B cell (primary cell): ENCODE measurements around the gene PWWP2B. TPM values are rescaled to one million over a fixed set of nuclear protein-coding genes. Genes with fewer than 3 reads are reported as not detected.
A peak's percentile ranks its signal among the peaks of the same experiment; 100 is the strongest.

Source experiments
- ATAC-seq: fragments of 200-7000 bp; cut with Tn5 transposase; one replicate; pipeline ENCODE4 v1.10.0; 2021; ENCODE audit warnings: low read depth, mild to moderate bottlenecking, moderate number of reproducible peaks, moderate library complexity
- CTCF ChIA-PET: fragments of 350-600 bp; sonication (Branson Sonifier 250); formaldehyde crosslinking; loops from one replicate; lab custom pipeline; 2021; ENCODE audit warnings: antibody characterized with exemption, inconsistent platforms; lab: Charles Lee
- POLR2A ChIA-PET: fragments of 350-600 bp; sonication (Branson Sonifier 250); formaldehyde crosslinking; loops from one replicate; lab custom pipeline; 2021; ENCODE audit warnings: antibody characterized with exemption; lab: Charles Lee
- DNase-seq: peaks from one replicate; pipeline ENCODE4 v3.0.0; 2013
- H2AFZ ChIP-seq: 2 replicates; pipeline ENCODE4 v1.6.1; 2012; ENCODE audit warnings: mild to moderate bottlenecking, low read depth, low read length; ENCODE audit not compliant: insufficient read depth, poor library complexity, severe bottlenecking
- H3K27ac ChIP-seq, 2 donors: 1 replicate in 1 of 2; 2 replicates in 1 of 2; pipeline ENCODE4 v1.5.1; 2012 to 2013; ENCODE audit warnings: low read length in 2 of 2, mild to moderate bottlenecking in 2 of 2, moderate library complexity in 1 of 2
- H3K27me3 ChIP-seq, 4 experiments: fragments of 200-600 bp in 1 of 4; sonication (generic) in 1 of 4; replicated peaks in 1 of 4; 1 replicate in 2 of 4; 2 replicates in 2 of 4; pipeline versions ENCODE4 v1.6.1 to v1.7.0; 2013 to 2016; ENCODE audit warnings: low read length in 3 of 4, mild to moderate bottlenecking in 2 of 4, mixed read lengths in 1 of 4, moderate library complexity in 1 of 4; ENCODE audit not compliant: insufficient read depth in 4 of 4, control insufficient read depth in 3 of 4; ENCODE audit errors: control extremely low read depth in 1 of 4
- H3K36me3 ChIP-seq, 2 experiments: replicated peaks in 1 of 2; 1 replicate in 1 of 2; 2 replicates in 1 of 2; pipeline versions ENCODE4 v1.6.1 to v1.7.1; 2013; ENCODE audit warnings: low read length in 1 of 2; ENCODE audit not compliant: insufficient read depth in 2 of 2, control insufficient read depth in 1 of 2; ENCODE audit errors: control extremely low read depth in 1 of 2, extremely low read depth in 1 of 2
- H3K4me1 ChIP-seq, 2 donors: fragments of 200-600 bp in 1 of 2; sonication (generic) in 1 of 2; 1 replicate in 1 of 2; 2 replicates in 1 of 2; pipeline versions ENCODE4 v1.5.1 to v1.6.1; 2013 to 2017; ENCODE audit warnings: low read length in 2 of 2; ENCODE audit not compliant: control insufficient read depth in 2 of 2, insufficient read depth in 2 of 2
- H3K4me2 ChIP-seq: replicated peaks from 2 replicates; pipeline ENCODE3; 2012; ENCODE audit warnings: mild to moderate bottlenecking, low read depth, low read length; ENCODE audit not compliant: poor library complexity, severe bottlenecking
- H3K4me3 ChIP-seq, 5 experiments: fragments of 200-600 bp in 1 of 5; sonication (generic) in 1 of 5; 1 replicate in 3 of 5; 2 replicates in 2 of 5; pipeline versions ENCODE4 v1.5.1 to v1.7.0; 2011 to 2016; ENCODE audit warnings: low read length in 4 of 5, mild to moderate bottlenecking in 4 of 5, low read depth in 2 of 5, control low read depth in 1 of 5, moderate library complexity in 1 of 5; ENCODE audit not compliant: insufficient read depth in 1 of 5; ENCODE audit errors: control extremely low read depth in 1 of 5, extremely low read depth in 1 of 5
- H3K79me2 ChIP-seq: fragments of 200-600 bp; sonication (generic); one replicate; pipeline ENCODE4 v1.6.0; 2016; ENCODE audit warnings: low read length; ENCODE audit not compliant: control insufficient read depth, insufficient read depth
- H3K9ac ChIP-seq: fragments of 200-600 bp; sonication (generic); 2 replicates; pipeline ENCODE4 v1.6.1; 2017; ENCODE audit warnings: mild to moderate bottlenecking, low read length, moderate library complexity
- H3K9me3 ChIP-seq, 3 donors: one replicate each; pipeline versions ENCODE4 v1.6.1 to v1.7.1; 2013; ENCODE audit warnings: low read length in 2 of 3; ENCODE audit not compliant: control insufficient read depth in 2 of 3, insufficient read depth in 1 of 3; ENCODE audit errors: control extremely low read depth in 1 of 3
- H4K20me1 ChIP-seq: 2 replicates; pipeline ENCODE4 v1.6.0; 2012; ENCODE audit warnings: mild to moderate bottlenecking, low read length; ENCODE audit not compliant: insufficient read depth, control insufficient read depth, poor library complexity, severe bottlenecking
- H3K27ac Mint-ChIP-seq: one replicate; pipeline ENCODE4 v1.8.0; 2021; ENCODE audit warnings: mixed read lengths
- H3K27me3 Mint-ChIP-seq: one replicate; pipeline ENCODE4 v1.8.0; 2021; ENCODE audit warnings: mixed read lengths
- H3K4me1 Mint-ChIP-seq: one replicate; pipeline ENCODE4 v1.8.0; 2021; ENCODE audit warnings: mixed read lengths
- H3K4me3 Mint-ChIP-seq: one replicate; pipeline ENCODE4 v1.8.0; 2021; ENCODE audit warnings: mixed read lengths
- H3K9me3 Mint-ChIP-seq: one replicate; pipeline ENCODE4 v1.8.0; 2022; ENCODE audit warnings: mixed read lengths; ENCODE audit not compliant: insufficient read depth
- EZH2 ChIP-seq: IDR thresholded peaks from 2 replicates; pipeline ENCODE4 v1.6.1; 2012; ENCODE audit warnings: borderline replicate concordance, low read depth, mild to moderate bottlenecking, moderate library complexity, low read length; ENCODE audit not compliant: insufficient read depth, poor library complexity, severe bottlenecking
- WGBS: methylation state at CpG from one replicate; pipeline ENCODE4 v1.1.5; 2013; ENCODE audit warnings: missing lambda C conversion rate; ENCODE audit not compliant: insufficient coverage; 5-methylcytosine and 5-hydroxymethylcytosine counted together
- intact Hi-C: fragments of 100-400 bp; cut with micrococcal nuclease; formaldehyde crosslinking; loops from one replicate; pipeline ENCODE4 v1.10.0; 2022
- polyA plus RNA-seq: library from polyadenylated mRNA; depleted of rRNA; stranded (reverse); fragments of >200 nt; gene quantifications from 2 replicates; pipeline ENCODE4 v1.2.3, GENCODE V29; 2012
- total RNA-seq, 2 donors: library from RNA; stranded (reverse); fragments of 120-200 nt in 1 of 2; gene quantifications; 1 replicate in 1 of 2; 2 replicates in 1 of 2; pipeline versions ENCODE4 v1.2.3 to v1.2.4, GENCODE V29; 2013 to 2022
- TF ChIP-seq, protein P1 (sequence below): fragments of 200-600 bp; IDR thresholded peaks from one replicate; pipeline ENCODE4 v1.8.0; 2022; ENCODE audit warnings: antibody characterized with exemption, mild to moderate bottlenecking

The PWWP2B gene
- total and polyA plus RNA-seq, 2 donors (not counting 1 experiment from before 2014, with no cell fraction given): 13.6 to 34.4 TPM

DNA sequence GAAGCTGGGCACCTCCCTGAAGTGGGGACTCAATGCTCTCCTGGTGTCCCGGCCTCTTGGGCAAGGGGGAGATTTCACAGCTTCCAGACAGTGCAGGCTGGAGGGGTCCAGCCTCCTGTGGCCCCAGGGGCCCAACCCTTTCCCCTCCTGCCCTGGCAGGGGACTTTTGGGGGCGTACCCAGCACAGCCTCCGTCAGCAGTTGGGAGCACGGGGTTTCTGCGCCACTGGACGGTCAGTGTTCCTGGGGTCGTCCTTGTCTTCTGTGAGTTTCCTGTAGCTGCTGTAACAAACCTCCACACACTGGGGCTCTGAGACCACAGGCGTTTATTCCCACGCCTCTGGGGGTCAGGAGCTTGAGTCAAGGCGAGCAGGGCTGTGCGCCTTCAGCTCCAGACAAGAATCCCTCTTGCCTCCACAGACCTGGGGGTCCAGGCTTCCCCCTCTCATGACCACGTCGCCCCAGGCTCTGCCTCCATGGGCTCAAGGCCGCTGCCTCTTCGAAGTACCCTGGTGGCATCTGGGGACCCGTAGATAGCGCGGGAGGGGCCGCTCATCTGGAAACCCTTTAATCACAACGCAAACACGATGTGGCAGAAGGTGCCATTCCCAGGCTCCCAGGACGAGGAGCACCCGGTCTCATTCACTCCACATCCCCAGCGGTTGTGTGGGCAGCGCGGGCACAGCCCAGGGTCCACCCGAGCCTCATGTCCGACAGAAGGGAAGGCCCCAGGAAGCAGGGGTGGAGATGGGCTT, 14.0 kb downstream of the PWWP2B start:
- no peak overlapping the region for H3K4me3 ChIP-seq
- peak overlapping the region; percentile 41 for H3K4me2 ChIP-seq
- no peak overlapping the region for H2AFZ ChIP-seq
- H3K79me2 ChIP-seq: peaks cover 91% of the 10 kb centered on the region
- ATAC-seq (no peak), DNase-seq (no peak)
- H3K4me1 ChIP-seq: peaks cover 29 to 50% of the 10 kb centered on the region in 2 donors
- H3K4me1 Mint-ChIP-seq: peaks cover 38% of the 10 kb centered on the region
- peaks cover 27% of the 10 kb centered on the region for H4K20me1 ChIP-seq
- H3K4me3 Mint-ChIP-seq: no peak overlapping the region
- no peaks in the 10 kb centered on the region for H3K9me3 Mint-ChIP-seq
- intact Hi-C loops: no loop called here
- no peak overlapping the region for H3K27ac Mint-ChIP-seq
- H3K9me3 ChIP-seq: no peaks in the 10 kb centered on the region
- no peak overlapping the region for H3K9ac ChIP-seq
- peaks cover 0 to 22% of the 10 kb centered on the region in 2 experiments for H3K36me3 ChIP-seq
- no peaks in the 10 kb centered on the region for H3K27me3 ChIP-seq
- POLR2A ChIA-PET: interaction anchor here (1.0 to 2.1 kb wide), 4 partner anchors 9 to 33 kb away, joined by 3 to 6 read pairs (median 4); no protein-coding TSS in a partner anchor
- 87% methylated on average over 28 of the region's 28 CpGs for WGBS
- TF ChIP-seq, protein P1, sequence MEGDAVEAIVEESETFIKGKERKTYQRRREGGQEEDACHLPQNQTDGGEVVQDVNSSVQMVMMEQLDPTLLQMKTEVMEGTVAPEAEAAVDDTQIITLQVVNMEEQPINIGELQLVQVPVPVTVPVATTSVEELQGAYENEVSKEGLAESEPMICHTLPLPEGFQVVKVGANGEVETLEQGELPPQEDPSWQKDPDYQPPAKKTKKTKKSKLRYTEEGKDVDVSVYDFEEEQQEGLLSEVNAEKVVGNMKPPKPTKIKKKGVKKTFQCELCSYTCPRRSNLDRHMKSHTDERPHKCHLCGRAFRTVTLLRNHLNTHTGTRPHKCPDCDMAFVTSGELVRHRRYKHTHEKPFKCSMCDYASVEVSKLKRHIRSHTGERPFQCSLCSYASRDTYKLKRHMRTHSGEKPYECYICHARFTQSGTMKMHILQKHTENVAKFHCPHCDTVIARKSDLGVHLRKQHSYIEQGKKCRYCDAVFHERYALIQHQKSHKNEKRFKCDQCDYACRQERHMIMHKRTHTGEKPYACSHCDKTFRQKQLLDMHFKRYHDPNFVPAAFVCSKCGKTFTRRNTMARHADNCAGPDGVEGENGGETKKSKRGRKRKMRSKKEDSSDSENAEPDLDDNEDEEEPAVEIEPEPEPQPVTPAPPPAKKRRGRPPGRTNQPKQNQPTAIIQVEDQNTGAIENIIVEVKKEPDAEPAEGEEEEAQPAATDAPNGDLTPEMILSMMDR: no peak
- no peak for TF ChIP-seq EZH2
- no peaks in the 10 kb centered on the region for H3K27me3 Mint-ChIP-seq
- H3K27ac ChIP-seq: no peak overlapping the region
- CTCF ChIA-PET: interaction anchor here (1.6 kb wide), 1 partner anchor 34 kb away, joined by 5 read pairs; no protein-coding TSS in a partner anchor
